Gastrocnemius medialis (tissue), 4 donors: ENCODE measurements around the gene VAT1L. TPM values are rescaled to one million over a fixed set of nuclear protein-coding genes. Genes with fewer than 3 reads are reported as not detected.

Experiments used
- ATAC-seq, 2 donors: fragments of 150-250 bp; one replicate each; pipeline ENCODE4 v1.9.1; 2016
- DNase-seq, 2 donors: peaks; one replicate each; pipeline ENCODE4 v3.0.0-alpha.2; 2019
- H3K27ac ChIP-seq, 4 donors: fragments of 200-600 bp; sonication (generic); 1 replicate in 1 of 4; 2 replicates in 3 of 4; pipeline ENCODE4 v1.5.1; 2016 to 2018; ENCODE audit warnings: mild to moderate bottlenecking in 2 of 4, moderate library complexity in 1 of 4
- H3K27me3 ChIP-seq, 3 donors: fragments of 200-600 bp; sonication (generic) in 2 of 3; 1 replicate in 1 of 3; 2 replicates in 2 of 3; pipeline versions ENCODE4 v1.5.1 to v1.6.0; 2016 to 2019; ENCODE audit warnings: mild to moderate bottlenecking in 1 of 3, moderate library complexity in 1 of 3
- H3K36me3 ChIP-seq, 2 donors: fragments of 200-600 bp; sonication (generic) in 1 of 2; one replicate each; pipeline ENCODE4 v1.5.1; 2017 to 2018
- H3K4me1 ChIP-seq, 2 donors: fragments of 200-600 bp; sonication (generic) in 1 of 2; one replicate each; pipeline ENCODE4 v1.5.1; 2016 to 2017; ENCODE audit warnings: mild to moderate bottlenecking in 2 of 2
- H3K4me3 ChIP-seq, 4 donors: fragments of 200-600 bp; sonication (generic) in 3 of 4; 1 replicate in 1 of 4; 2 replicates in 3 of 4; pipeline ENCODE4 v1.5.1; 2016 to 2019; ENCODE audit warnings: mild to moderate bottlenecking in 2 of 4
- H3K9me3 ChIP-seq, 3 donors: fragments of 200-600 bp; sonication (generic) in 2 of 3; 1 replicate in 1 of 3; 2 replicates in 2 of 3; pipeline ENCODE4 v1.5.1; 2016 to 2019
- CTCF ChIP-seq, 5 experiments: fragments of 450-650 bp in 3 of 5; fragments of 200-600 bp in 2 of 5; sonication (generic) in 2 of 5; IDR thresholded peaks in 4 of 5; conservative IDR thresholded peaks in 1 of 5; 1 replicate in 4 of 5; 2 replicates in 1 of 5; pipeline ENCODE4 v1.5.1; 2016 to 2019; ENCODE audit warnings: antibody characterized with exemption in 5 of 5, mild to moderate bottlenecking in 3 of 5, moderate library complexity in 3 of 5
- POLR2A ChIP-seq, 2 donors: fragments of 450-650 bp; IDR thresholded peaks; one replicate each; pipeline ENCODE4 v1.6.1; 2017; ENCODE audit warnings: antibody characterized with exemption in 2 of 2, mild to moderate bottlenecking in 2 of 2, moderate library complexity in 2 of 2
- in situ Hi-C, 4 donors: fragments of 200-750 bp; cut with MboI; loops; one replicate each; pipeline versions ENCODE4 v1.15.0 to v1.8.0; 2017; ENCODE audit warnings: low sequenced_read_pairs in 4 of 4
- intact Hi-C: fragments of 100-400 bp; cut with DNase I; formaldehyde crosslinking; loops from one replicate; pipeline ENCODE4 v1.15.1; 2023; ENCODE audit warnings: low total_unique reads
- total RNA-seq, 4 donors: library from RNA; depleted of rRNA; stranded (reverse); fragments of >200 nt; gene quantifications; one replicate each; pipeline versions ENCODE4 v1.1.0 to v1.2.3, GENCODE V29; 2016

The VAT1L gene
- total RNA-seq, 4 donors from 2014 or later = 0.04 TPM; not detected in 3

DNA sequence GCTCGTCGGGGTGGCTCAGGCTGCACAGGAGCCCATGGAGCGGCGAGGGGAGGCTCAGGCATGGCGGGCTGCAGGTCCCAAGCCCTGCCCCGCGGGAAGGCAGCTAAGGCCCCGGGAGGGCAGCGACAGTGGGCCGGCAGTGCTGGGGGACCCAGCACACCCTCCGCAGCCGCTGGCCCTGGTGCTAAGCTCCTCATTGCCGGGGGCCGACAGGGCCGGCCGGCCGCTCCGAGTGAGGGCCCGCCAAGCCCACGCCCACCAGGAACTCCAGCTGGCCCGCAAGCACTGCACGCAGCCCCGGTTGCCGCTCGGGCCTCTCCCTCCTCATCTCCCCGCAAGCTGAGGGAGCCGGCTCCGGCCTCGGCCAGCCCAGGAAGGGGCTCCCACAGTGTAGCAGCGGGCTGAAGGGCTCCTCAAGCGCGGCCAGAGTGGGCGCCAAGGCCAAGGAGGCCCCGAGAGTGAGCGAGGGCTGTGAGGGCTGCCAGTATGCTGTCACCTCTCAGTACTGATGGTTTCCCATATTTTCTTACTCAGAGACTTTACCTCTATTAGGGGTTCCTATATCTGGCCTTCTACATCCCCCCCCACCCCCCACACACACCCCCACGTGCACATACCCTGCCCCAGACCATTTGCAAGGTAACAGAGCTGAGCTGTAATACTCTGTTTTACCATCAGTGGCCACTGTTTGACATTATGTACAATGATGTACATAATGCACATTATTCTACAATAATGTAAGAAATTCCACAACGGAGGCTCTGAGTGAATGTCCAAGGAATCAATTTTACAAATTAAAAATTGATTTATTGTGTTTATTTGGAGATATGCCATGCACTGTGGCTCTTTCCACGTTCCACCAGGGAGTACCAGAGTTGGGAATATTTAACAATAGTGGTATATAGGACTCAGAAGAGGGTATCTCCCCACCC, 3.7 kb upstream of the VAT1L start:
- TF ChIP-seq POLR2A (IDR thresholded peaks at IDR 0.05) (no peak), CTCF (IDR thresholded peaks at IDR 0.05 in 4 of 5, conservative IDR thresholded peaks at IDR 0.05 in 1 of 5) (no peak)
- H3K4me1 ChIP-seq = peaks cover 0 to 3% of the 10 kb centered on the region in 2 donors
- no peak overlapping the region for H3K27ac ChIP-seq
- in situ Hi-C loops = no loop called here
- DNase-seq (no peak), ATAC-seq (no peak)
- H3K36me3 ChIP-seq = no peaks in the 10 kb centered on the region
- peaks cover 24 to 36% (median 35%) of the 10 kb centered on the region in 3 donors for H3K27me3 ChIP-seq
- intact Hi-C loops = no loop called here
- no peak overlapping the region for H3K4me3 ChIP-seq
- no peaks in the 10 kb centered on the region for H3K9me3 ChIP-seq

GRCh38 chr16:77785373-77785764, 3.0 kb upstream of the VAT1L start:
- Histone ChIP-seq H3K27me3 (peaks cover 29 to 42% (median 40%) of the 10 kb centered on the region in 3 donors), H3K4me3 (no peak overlapping the region), H3K4me1 (peaks cover 0 to 3% of the 10 kb centered on the region in 2 donors), H3K9me3 (no peaks in the 10 kb centered on the region), H3K36me3 (no peaks in the 10 kb centered on the region), H3K27ac (no peak overlapping the region)
- ATAC-seq (no peak), DNase-seq (no peak)
- TF ChIP-seq POLR2A (IDR thresholded peaks at IDR 0.05) (no peak), CTCF (IDR thresholded peaks at IDR 0.05 in 4 of 5, conservative IDR thresholded peaks at IDR 0.05 in 1 of 5) (no peak)
- intact Hi-C loops = no loop called here
- in situ Hi-C loops = no loop called here

DNA sequence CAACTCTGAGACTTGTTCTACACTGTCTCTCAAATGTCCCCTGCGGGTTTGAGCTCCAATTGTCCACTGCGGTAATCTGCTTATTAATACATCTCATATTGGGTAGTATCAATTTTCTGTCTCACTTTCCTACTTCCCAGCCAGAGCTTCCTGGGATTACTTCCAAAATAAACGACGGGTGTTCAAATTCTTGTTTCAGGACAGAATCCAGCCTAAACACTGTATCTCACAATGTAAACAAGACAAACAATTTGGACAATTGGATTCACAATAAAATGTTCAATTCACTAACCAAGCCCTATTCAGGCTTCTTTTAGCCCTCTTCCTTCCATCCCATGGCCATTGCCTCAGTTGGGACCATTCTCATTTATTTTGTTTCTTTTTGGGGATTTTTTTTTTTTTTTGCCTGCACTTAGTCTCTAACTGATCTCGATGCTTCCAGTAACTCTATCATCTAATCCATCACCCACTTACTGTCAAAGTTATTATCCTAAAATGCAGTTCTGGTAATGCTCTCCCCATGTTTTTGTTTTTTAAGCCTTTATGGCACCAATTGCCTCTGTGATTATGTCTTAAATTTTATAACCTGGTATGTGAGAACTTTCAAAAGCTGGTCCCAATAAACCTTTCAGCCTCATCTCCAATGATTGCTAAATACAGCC, 2.0 kb upstream of the VAT1L start:
- in situ Hi-C loops (no loop called here), intact Hi-C loops (no loop called here)
- Histone ChIP-seq H3K27me3 (peaks cover 29 to 51% (median 49%) of the 10 kb centered on the region in 3 donors), H3K36me3 (no peaks in the 10 kb centered on the region), H3K27ac (no peak overlapping the region), H3K4me3 (no peak overlapping the region), H3K4me1 (peaks cover 0 to 3% of the 10 kb centered on the region in 2 donors), H3K9me3 (no peaks in the 10 kb centered on the region)
- DNase-seq (no peak), ATAC-seq (no peak)
- no peak for TF ChIP-seq CTCF (IDR thresholded peaks at IDR 0.05 in 4 of 5, conservative IDR thresholded peaks at IDR 0.05 in 1 of 5)
- no peak for TF ChIP-seq POLR2A (IDR thresholded peaks at IDR 0.05)

DNA sequence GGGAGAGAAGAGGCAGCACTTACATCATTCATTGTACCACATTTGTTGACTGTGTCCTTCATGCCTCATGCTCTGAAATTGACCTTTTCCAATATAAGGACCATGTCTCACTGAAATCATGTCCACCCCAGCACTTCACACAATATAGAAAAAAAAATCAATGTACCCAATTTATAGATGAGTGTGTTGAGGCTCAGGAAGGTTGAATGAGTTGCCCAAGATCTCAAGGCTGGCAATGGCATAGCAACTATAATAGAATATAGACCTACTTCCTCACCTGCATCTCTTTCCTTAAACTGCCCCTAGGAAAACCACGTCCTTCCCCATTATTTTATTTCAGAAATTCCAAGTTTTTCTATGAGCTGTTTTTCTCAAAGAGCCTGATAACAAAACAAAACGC, 912 bp upstream of the VAT1L start:
- H3K27me3 ChIP-seq = peaks cover 29 to 54% (median 51%) of the 10 kb centered on the region in 3 donors
- intact Hi-C loops = no loop called here

More for the DNA sequence above, 912 bp upstream of the VAT1L start:
- ATAC-seq = no peak
- Histone ChIP-seq H3K27ac (no peak overlapping the region), H3K9me3 (no peaks in the 10 kb centered on the region), H3K4me3 (no peak overlapping the region), H3K36me3 (no peaks in the 10 kb centered on the region), H3K4me1 (peaks cover 0 to 3% of the 10 kb centered on the region in 2 donors)
- no peak for DNase-seq
- TF ChIP-seq CTCF (IDR thresholded peaks at IDR 0.05 in 4 of 5, conservative IDR thresholded peaks at IDR 0.05 in 1 of 5) (no peak), POLR2A (IDR thresholded peaks at IDR 0.05) (no peak)
- in situ Hi-C loops = no loop called here
